WTC11 (cell line): ENCODE data around the gene ASB1.

Experiments
- FOXJ3 ChIP-seq: sonication (generic); formaldehyde crosslinking; IDR thresholded peaks from 2 replicates; pipeline ENCODE4 v1.9.0; 2021; ENCODE audit warnings: missing genetic modification reagents, mild to moderate bottlenecking, borderline replicate concordance
- TEAD1 ChIP-seq: sonication (generic); formaldehyde crosslinking; IDR thresholded peaks from 2 replicates; pipeline ENCODE4 v1.8.0; 2022; ENCODE audit warnings: mild to moderate bottlenecking, missing genetic modification reagents
- TF ChIP-seq, protein P1 (sequence below): fragments of 200-600 bp; IDR thresholded peaks from 2 replicates; pipeline ENCODE4 v1.8.0; 2022; ENCODE audit warnings: antibody characterized with exemption

- TF ChIP-seq, protein P1, sequence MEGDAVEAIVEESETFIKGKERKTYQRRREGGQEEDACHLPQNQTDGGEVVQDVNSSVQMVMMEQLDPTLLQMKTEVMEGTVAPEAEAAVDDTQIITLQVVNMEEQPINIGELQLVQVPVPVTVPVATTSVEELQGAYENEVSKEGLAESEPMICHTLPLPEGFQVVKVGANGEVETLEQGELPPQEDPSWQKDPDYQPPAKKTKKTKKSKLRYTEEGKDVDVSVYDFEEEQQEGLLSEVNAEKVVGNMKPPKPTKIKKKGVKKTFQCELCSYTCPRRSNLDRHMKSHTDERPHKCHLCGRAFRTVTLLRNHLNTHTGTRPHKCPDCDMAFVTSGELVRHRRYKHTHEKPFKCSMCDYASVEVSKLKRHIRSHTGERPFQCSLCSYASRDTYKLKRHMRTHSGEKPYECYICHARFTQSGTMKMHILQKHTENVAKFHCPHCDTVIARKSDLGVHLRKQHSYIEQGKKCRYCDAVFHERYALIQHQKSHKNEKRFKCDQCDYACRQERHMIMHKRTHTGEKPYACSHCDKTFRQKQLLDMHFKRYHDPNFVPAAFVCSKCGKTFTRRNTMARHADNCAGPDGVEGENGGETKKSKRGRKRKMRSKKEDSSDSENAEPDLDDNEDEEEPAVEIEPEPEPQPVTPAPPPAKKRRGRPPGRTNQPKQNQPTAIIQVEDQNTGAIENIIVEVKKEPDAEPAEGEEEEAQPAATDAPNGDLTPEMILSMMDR: no peak
- TF ChIP-seq TEAD1 (CRISPR knock-in tag) (no peak), FOXJ3 (CRISPR knock-in tag) (no peak)
These were observed 29.7 kb downstream of the ASB1 start for GRCh38 chr2:238456449-238456848.
